Endothelial cell of umbilical vein (primary cell): ENCODE data around the gene DIRAS3.

Source experiments
- EZH2 ChIP-seq: IDR thresholded peaks from 2 replicates; pipeline ENCODE4 v1.6.1; 2012; ENCODE audit warnings: borderline replicate concordance, low read depth, mild to moderate bottlenecking, moderate library complexity, low read length, inconsistent platforms; ENCODE audit not compliant: severe bottlenecking
- FOS ChIP-seq: IDR thresholded peaks from 2 replicates; pipeline ENCODE4 v1.6.1; 2011; ENCODE audit warnings: mild to moderate bottlenecking, low read length, moderate library complexity, borderline replicate concordance; ENCODE audit not compliant: insufficient read depth
- GATA2 ChIP-seq: IDR thresholded peaks from 2 replicates; pipeline ENCODE4 v1.7.0; 2011; ENCODE audit warnings: low read depth, mild to moderate bottlenecking, moderate library complexity, mixed read lengths, low read length; ENCODE audit not compliant: insufficient read length, insufficient read depth
- JUN ChIP-seq: IDR thresholded peaks from 2 replicates; pipeline ENCODE4 v1.6.1; 2011; ENCODE audit warnings: borderline replicate concordance, low read depth; ENCODE audit not compliant: insufficient read length, insufficient read depth
- MYC ChIP-seq: IDR thresholded peaks from one replicate; pipeline ENCODE4 v1.6.1; 2011; ENCODE audit warnings: mild to moderate bottlenecking, low read depth, low read length
- POLR2A ChIP-seq: IDR thresholded peaks from 2 replicates; pipeline ENCODE4 v1.6.1; 2012; ENCODE audit warnings: low read depth, mild to moderate bottlenecking, control low read depth, low read length
- POLR2AphosphoS5 ChIP-seq: IDR thresholded peaks from 2 replicates; pipeline ENCODE4 v1.6.1; 2012; ENCODE audit warnings: low read depth, mild to moderate bottlenecking, control low read depth, low read length, moderate library complexity; ENCODE audit not compliant: insufficient read depth
- TF ChIP-seq, protein P1 (sequence below), 2 donors: IDR thresholded peaks; 1 replicate in 1 of 2; 2 replicates in 1 of 2; pipeline ENCODE4 v1.5.1; 2011; ENCODE audit warnings: low read length in 2 of 2, mild to moderate bottlenecking in 2 of 2, moderate library complexity in 2 of 2, control low read depth in 1 of 2, inconsistent platforms in 1 of 2, low read depth in 1 of 2; ENCODE audit not compliant: insufficient read depth in 1 of 2; ENCODE audit errors: extremely low read depth in 1 of 2
- TF ChIP-seq, protein P2 (sequence below): IDR thresholded peaks from 2 replicates; pipeline ENCODE4 v1.6.1; 2011; ENCODE audit not compliant: insufficient read depth, insufficient read length

DNA sequence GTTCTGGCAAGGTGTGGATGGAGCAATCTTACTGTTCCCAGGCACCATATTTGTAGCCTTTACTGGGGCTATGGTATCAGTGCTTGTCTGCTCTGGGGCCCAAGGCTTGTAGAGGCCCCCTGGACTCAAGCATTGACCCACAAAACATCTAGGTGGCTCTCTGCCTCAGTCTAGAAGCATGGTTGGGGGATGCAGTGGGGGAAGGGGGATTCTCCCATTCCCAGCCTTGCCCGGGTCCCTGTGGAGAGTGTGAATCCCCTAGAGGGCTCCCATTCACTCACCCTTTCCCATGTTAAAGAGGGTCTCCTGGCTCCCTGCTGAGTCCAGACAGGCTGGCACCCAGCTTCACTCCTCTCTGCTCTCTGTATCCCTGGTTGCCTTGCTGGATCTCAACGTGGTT lies 28.2 kb upstream of the DIRAS3 start:
- TF ChIP-seq, protein P1, sequence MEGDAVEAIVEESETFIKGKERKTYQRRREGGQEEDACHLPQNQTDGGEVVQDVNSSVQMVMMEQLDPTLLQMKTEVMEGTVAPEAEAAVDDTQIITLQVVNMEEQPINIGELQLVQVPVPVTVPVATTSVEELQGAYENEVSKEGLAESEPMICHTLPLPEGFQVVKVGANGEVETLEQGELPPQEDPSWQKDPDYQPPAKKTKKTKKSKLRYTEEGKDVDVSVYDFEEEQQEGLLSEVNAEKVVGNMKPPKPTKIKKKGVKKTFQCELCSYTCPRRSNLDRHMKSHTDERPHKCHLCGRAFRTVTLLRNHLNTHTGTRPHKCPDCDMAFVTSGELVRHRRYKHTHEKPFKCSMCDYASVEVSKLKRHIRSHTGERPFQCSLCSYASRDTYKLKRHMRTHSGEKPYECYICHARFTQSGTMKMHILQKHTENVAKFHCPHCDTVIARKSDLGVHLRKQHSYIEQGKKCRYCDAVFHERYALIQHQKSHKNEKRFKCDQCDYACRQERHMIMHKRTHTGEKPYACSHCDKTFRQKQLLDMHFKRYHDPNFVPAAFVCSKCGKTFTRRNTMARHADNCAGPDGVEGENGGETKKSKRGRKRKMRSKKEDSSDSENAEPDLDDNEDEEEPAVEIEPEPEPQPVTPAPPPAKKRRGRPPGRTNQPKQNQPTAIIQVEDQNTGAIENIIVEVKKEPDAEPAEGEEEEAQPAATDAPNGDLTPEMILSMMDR (IDR thresholded peaks at IDR 0.05; ENCODE audit: extremely low read depth in 1 of 2, insufficient read depth in 1 of 2, low read depth in 1 of 2, low read length in 2 of 2) = no peak
- TF ChIP-seq, protein P2, sequence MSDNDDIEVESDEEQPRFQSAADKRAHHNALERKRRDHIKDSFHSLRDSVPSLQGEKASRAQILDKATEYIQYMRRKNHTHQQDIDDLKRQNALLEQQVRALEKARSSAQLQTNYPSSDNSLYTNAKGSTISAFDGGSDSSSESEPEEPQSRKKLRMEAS = no peak
- no peak for TF ChIP-seq POLR2A
- TF ChIP-seq EZH2 = no peak
- TF ChIP-seq JUN = no peak
- no peak for TF ChIP-seq GATA2
- TF ChIP-seq POLR2AphosphoS5 = no peak
- TF ChIP-seq MYC = no peak
- no peak for TF ChIP-seq FOS
